D721Med (cell line): Measurements from ENCODE around the gene DUS1L.

Experiments used
- DNase-seq: peaks from one replicate; pipeline ENCODE4 v3.0.0; 2011; ENCODE audit warnings: low spot score; ENCODE audit not compliant: insufficient read length
- FAIRE-seq: peaks from 2 replicates; lab custom pipeline; 2011; peaks lifted over from hg19 to GRCh38; lab: Jason Lieb, UNC
- CTCF ChIP-seq: IDR thresholded peaks from 2 replicates; pipeline ENCODE4 v1.5.1; 2012; ENCODE audit warnings: mild to moderate bottlenecking, control low read depth; ENCODE audit not compliant: insufficient read depth; ENCODE audit errors: missing control alignments

Gene DUS1L

GRCh38 chr17:82034371-82035011, 31.1 kb downstream of the DUS1L start:
- TF ChIP-seq CTCF: no peak
- no peak for FAIRE-seq
- no peak for DNase-seq

GRCh38 chr17:82033359-82034085, 32.1 kb downstream of the DUS1L start:
- DNase-seq (no peak), FAIRE-seq (no peak)
- no peak for TF ChIP-seq CTCF

- no peak for TF ChIP-seq CTCF
- FAIRE-seq (no peak), DNase-seq (peak; percentile 56)
Observed at GRCh38 chr17:82031885-82032627, 33.5 kb downstream of the DUS1L start.

- FAIRE-seq (no peak), DNase-seq (no peak)
Observed at GRCh38 chr17:82031303-82031884, 34.2 kb downstream of the DUS1L start, which contains the start of gene RAC3. Gene RAC3 (plus strand): TSS chr17:82031678. CDS start chr17:82031762, 84 bp downstream.

GRCh38 chr17:82030470-82031302, 34.9 kb downstream of the DUS1L start:
- peak; percentile 98 for TF ChIP-seq CTCF
- peak; percentile 92 for DNase-seq
- FAIRE-seq: no peak

More at GRCh38 chr17:82031303-82031884, 34.2 kb downstream of the DUS1L start, which contains the start of gene RAC3:
- TF ChIP-seq CTCF: no peak

GRCh38 chr17:82029990-82030469, 35.6 kb downstream of the DUS1L start:
- TF ChIP-seq CTCF: no peak
- DNase-seq: no peak
- FAIRE-seq: no peak
